SU-DHL-6 (cell line): Measurements from ENCODE around the gene KRTAP10-4.

Source experiments
- H2AFZ ChIP-seq: fragments of 200-600 bp; sonication (generic); 2 replicates; pipeline ENCODE4 v1.6.1; 2014; ENCODE audit warnings: low read depth, mild to moderate bottlenecking, moderate library complexity, mixed read lengths, antibody characterized with exemption, low read length; ENCODE audit not compliant: severe bottlenecking
- H3F3A ChIP-seq: fragments of 200-600 bp; shearing (Covaris generic); 2 replicates; pipeline ENCODE4 v1.6.0; 2016; ENCODE audit warnings: antibody characterized with exemption, mild to moderate bottlenecking; ENCODE audit not compliant: insufficient read depth
- H3K27ac ChIP-seq: fragments of 200-600 bp; sonication (generic); 2 replicates; pipeline ENCODE4 v1.5.1; 2016; ENCODE audit warnings: low read depth, mild to moderate bottlenecking, low read length, moderate library complexity, mixed read lengths
- H3K27me3 ChIP-seq: fragments of 200-600 bp; sonication (generic), shearing (Covaris generic); 2 replicates; pipeline ENCODE4 v1.6.0; 2014; ENCODE audit warnings: mild to moderate bottlenecking, low read length
- H3K36me3 ChIP-seq: fragments of 200-600 bp; sonication (generic); 2 replicates; pipeline ENCODE4 v1.6.1; 2014; ENCODE audit warnings: mild to moderate bottlenecking, low read length, mixed read lengths
- H3K4me2 ChIP-seq: fragments of 300-600, 200-600 bp; shearing (Covaris generic), sonication (generic); 2 replicates; pipeline ENCODE4 v1.6.0; 2014; ENCODE audit warnings: low read length, low read depth, mild to moderate bottlenecking; ENCODE audit not compliant: poor library complexity, severe bottlenecking
- H3K4me3 ChIP-seq: fragments of 200-600 bp; sonication (generic); 2 replicates; pipeline ENCODE4 v1.5.1; 2014; ENCODE audit warnings: antibody characterized with exemption, low read length, mild to moderate bottlenecking, mixed read lengths; ENCODE audit not compliant: insufficient read depth, poor library complexity, severe bottlenecking
- H3K79me2 ChIP-seq: fragments of 200-600 bp; sonication (generic); 2 replicates; pipeline ENCODE4 v1.6.1; 2014; ENCODE audit warnings: mild to moderate bottlenecking, low read length, moderate library complexity; ENCODE audit not compliant: insufficient read depth
- H3K9ac ChIP-seq: fragments of 200-600 bp; sonication (generic); 2 replicates; pipeline ENCODE4 v1.7.0; 2014; ENCODE audit warnings: mild to moderate bottlenecking, low read length
- H3K9me2 ChIP-seq: fragments of 200-600 bp; sonication (generic); replicated peaks from 2 replicates; pipeline ENCODE4 v1.6.1; 2014; ENCODE audit warnings: low read length; ENCODE audit not compliant: insufficient read depth
- H3K9me3 ChIP-seq: fragments of 200-600 bp; sonication (generic); 2 replicates; pipeline ENCODE4 v1.6.1; 2014; ENCODE audit warnings: low read length, mixed read lengths; ENCODE audit not compliant: insufficient read depth
- H4K20me1 ChIP-seq: fragments of 200-600 bp; sonication (generic); 2 replicates; pipeline ENCODE4 v1.6.1; 2014; ENCODE audit warnings: low read depth, mild to moderate bottlenecking, antibody characterized with exemption, low read length, moderate library complexity, mixed read lengths
- EZH2phosphoT487 ChIP-seq: fragments of 200-600 bp; sonication (generic), shearing (Covaris generic); conservative IDR thresholded peaks from 2 replicates; pipeline ENCODE4 v1.6.1; 2018; ENCODE audit warnings: mild to moderate bottlenecking, antibody characterized with exemption, low read length, moderate library complexity, mixed read lengths
- TF ChIP-seq, protein P1 (sequence below): fragments of 200-600 bp; sonication (generic); IDR thresholded peaks from one replicate; pipeline ENCODE4 v1.5.1; 2017; ENCODE audit warnings: antibody characterized with exemption, mild to moderate bottlenecking, low read length, moderate library complexity; ENCODE audit not compliant: insufficient read depth, poor library complexity, severe bottlenecking

KRTAP10-4 gene

DNA sequence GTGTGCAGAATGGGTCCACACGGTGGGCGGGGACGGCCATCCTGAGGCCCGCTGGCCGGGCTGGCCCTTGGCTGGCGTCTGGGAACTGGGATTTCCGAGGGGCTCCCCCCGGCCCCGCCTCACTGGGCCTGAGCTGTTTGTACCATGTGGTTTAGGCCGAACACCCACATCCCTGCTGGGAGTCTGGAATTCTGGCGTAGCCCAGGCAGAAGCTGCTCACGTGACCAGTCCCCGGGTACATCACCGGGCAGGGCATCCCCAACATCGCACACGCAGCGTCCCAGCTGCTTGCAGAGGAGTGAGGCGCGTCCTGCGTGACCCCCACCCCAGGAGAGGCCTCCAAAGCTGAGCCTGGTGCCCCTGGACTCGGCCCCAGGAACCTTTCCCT is 28.9 kb downstream of the KRTAP10-4 start:
- H3K9ac ChIP-seq = no peak overlapping the region
- H3K79me2 ChIP-seq = no peaks in the 10 kb centered on the region
- no peak overlapping the region for H2AFZ ChIP-seq
- no peak overlapping the region for H3K4me3 ChIP-seq
- no peaks in the 10 kb centered on the region for H3K9me3 ChIP-seq
- H3F3A ChIP-seq = no peaks in the 10 kb centered on the region
- H3K27ac ChIP-seq = no peak overlapping the region
- TF ChIP-seq, protein P1, sequence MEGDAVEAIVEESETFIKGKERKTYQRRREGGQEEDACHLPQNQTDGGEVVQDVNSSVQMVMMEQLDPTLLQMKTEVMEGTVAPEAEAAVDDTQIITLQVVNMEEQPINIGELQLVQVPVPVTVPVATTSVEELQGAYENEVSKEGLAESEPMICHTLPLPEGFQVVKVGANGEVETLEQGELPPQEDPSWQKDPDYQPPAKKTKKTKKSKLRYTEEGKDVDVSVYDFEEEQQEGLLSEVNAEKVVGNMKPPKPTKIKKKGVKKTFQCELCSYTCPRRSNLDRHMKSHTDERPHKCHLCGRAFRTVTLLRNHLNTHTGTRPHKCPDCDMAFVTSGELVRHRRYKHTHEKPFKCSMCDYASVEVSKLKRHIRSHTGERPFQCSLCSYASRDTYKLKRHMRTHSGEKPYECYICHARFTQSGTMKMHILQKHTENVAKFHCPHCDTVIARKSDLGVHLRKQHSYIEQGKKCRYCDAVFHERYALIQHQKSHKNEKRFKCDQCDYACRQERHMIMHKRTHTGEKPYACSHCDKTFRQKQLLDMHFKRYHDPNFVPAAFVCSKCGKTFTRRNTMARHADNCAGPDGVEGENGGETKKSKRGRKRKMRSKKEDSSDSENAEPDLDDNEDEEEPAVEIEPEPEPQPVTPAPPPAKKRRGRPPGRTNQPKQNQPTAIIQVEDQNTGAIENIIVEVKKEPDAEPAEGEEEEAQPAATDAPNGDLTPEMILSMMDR = no peak
- no peak for TF ChIP-seq EZH2phosphoT487
- H3K36me3 ChIP-seq = no peaks in the 10 kb centered on the region
- no peaks in the 10 kb centered on the region for H3K27me3 ChIP-seq
- H3K4me2 ChIP-seq = no peak overlapping the region
- no peaks in the 10 kb centered on the region for H4K20me1 ChIP-seq
- H3K9me2 ChIP-seq = no peaks in the 10 kb centered on the region

DNA sequence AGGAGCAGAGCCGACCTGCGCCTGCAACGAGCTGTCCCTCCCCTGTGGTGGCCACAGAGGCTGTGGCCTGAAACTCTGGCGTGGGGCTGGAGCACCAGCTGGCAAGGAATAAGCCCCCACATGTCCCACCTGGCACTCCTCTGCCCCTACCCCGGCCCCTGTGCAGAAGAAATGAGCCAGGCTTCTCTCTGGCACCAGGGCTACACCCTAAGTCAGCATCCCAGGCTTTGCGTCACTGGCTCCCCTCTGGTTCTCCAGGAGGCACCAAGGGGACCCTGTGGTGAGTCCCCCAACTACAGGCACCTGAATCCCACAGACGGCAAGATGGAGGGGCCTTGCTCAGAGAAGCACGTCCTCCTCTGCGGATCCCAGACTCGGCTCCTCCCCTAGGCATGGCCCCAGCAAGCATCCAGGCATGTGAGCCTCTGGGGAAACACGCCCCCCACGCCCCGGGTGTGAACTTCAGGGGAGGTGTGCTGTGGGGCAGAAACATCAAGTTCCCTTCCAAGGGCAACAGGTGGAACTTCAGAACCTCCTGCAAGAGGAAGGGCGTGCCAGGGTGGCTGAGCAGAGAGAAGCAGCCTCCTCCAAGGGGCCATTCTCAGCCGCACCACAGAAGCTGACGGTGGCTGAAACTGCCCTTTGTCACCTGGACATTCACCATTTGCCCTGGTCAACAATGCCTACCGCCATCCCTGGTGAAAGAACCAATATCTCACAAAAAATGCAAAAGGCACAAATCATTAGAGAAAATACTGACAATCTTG is 29.8 kb downstream of the KRTAP10-4 start:
- TF ChIP-seq EZH2phosphoT487 = no peak
- TF ChIP-seq, protein P1 = no peak
- H3K4me2 ChIP-seq = no peak overlapping the region

DNA sequence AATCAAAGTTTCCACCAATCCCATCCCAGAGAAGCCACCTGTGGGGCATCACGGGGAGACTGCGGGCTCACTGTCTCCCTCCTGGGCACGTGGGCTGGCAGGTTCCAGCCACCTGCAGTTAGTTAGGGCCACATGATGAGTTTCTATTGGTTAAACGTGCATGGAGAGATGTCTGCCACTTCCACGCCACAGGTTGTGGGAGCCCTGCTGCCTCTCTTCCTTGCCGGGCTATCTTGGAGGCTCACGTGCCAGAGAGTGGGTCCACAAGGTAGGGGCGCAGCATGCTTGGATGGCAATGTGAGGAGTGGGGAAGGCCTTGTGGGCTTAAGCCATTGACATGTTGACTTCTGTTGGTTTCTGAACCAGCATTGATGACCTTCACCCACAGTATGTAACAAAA is 30.4 kb downstream of the KRTAP10-4 start:
- Histone ChIP-seq H3K27ac (no peak overlapping the region), H2AFZ (no peak overlapping the region), H3K79me2 (no peaks in the 10 kb centered on the region), H3K4me3 (no peak overlapping the region), H3K36me3 (no peaks in the 10 kb centered on the region), H3K27me3 (no peaks in the 10 kb centered on the region), H3F3A (no peaks in the 10 kb centered on the region), H3K4me2 (no peak overlapping the region), H3K9me2 (no peaks in the 10 kb centered on the region), H3K9ac (no peak overlapping the region), H4K20me1 (no peaks in the 10 kb centered on the region), H3K9me3 (no peaks in the 10 kb centered on the region)
- TF ChIP-seq EZH2phosphoT487 = no peak
- TF ChIP-seq, protein P1 = no peak

More for the DNA sequence above, 29.8 kb downstream of the KRTAP10-4 start:
- H3K36me3 ChIP-seq = no peaks in the 10 kb centered on the region
- H3K79me2 ChIP-seq = no peaks in the 10 kb centered on the region
- no peak overlapping the region for H3K4me3 ChIP-seq
- H2AFZ ChIP-seq = no peak overlapping the region
- no peaks in the 10 kb centered on the region for H3K27me3 ChIP-seq
- no peaks in the 10 kb centered on the region for H4K20me1 ChIP-seq
- H3K27ac ChIP-seq = no peak overlapping the region
- no peaks in the 10 kb centered on the region for H3K9me2 ChIP-seq
- no peaks in the 10 kb centered on the region for H3K9me3 ChIP-seq
- H3K9ac ChIP-seq = no peak overlapping the region
- H3F3A ChIP-seq = no peaks in the 10 kb centered on the region
